Right lobe of liver (tissue), 4 donors: Measurements from ENCODE around the gene HTD2.

Source experiments
- POLR2A ChIP-seq: fragments of 450-650 bp; IDR thresholded peaks from one replicate; pipeline ENCODE4 v1.6.1; 2017; ENCODE audit warnings: antibody characterized with exemption, mild to moderate bottlenecking
- TF ChIP-seq, protein P1 (sequence below), 4 donors: fragments of 200-600 bp in 3 of 4; fragments of 450-650 bp in 1 of 4; IDR thresholded peaks; one replicate each; pipeline versions ENCODE4 v1.5.1 to v1.8.0; 2016 to 2022; ENCODE audit warnings: antibody characterized with exemption in 4 of 4, mild to moderate bottlenecking in 2 of 4
- donor health status: DM: no; HTN: no; CAD: no.
- donor health status: DM: no; HTN: no; CAD: no.
- donor health status: DM: no; HTN: yes; CAD: no.

DNA sequence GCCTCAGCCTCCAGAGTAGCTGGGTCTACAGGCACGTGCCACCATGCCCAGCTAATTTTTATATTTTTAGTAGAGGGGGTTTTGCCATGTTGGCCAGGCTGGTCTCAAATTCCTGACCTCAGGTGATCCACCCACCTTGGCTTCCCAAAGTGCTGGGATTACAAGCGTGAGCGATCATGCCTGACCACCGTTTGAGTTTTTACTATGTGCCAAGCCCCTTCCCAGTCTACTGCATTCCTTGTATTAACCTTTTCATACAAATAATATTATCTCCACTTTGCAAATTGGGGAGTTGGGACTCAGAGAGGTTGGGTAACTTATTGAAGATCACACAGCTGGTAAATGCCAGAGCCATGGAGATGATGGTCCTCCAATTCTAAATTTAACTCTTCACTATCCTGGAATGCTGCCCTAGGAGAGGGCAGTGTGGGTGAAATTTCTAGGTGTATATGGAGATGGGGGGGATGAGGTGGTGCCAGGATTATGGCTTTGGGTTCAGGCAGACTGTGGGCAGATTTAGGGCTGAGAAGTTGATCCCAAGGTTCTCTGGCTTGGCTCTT, 25.4 kb downstream of the HTD2 start:
- TF ChIP-seq POLR2A, result no peak
- TF ChIP-seq, protein P1, sequence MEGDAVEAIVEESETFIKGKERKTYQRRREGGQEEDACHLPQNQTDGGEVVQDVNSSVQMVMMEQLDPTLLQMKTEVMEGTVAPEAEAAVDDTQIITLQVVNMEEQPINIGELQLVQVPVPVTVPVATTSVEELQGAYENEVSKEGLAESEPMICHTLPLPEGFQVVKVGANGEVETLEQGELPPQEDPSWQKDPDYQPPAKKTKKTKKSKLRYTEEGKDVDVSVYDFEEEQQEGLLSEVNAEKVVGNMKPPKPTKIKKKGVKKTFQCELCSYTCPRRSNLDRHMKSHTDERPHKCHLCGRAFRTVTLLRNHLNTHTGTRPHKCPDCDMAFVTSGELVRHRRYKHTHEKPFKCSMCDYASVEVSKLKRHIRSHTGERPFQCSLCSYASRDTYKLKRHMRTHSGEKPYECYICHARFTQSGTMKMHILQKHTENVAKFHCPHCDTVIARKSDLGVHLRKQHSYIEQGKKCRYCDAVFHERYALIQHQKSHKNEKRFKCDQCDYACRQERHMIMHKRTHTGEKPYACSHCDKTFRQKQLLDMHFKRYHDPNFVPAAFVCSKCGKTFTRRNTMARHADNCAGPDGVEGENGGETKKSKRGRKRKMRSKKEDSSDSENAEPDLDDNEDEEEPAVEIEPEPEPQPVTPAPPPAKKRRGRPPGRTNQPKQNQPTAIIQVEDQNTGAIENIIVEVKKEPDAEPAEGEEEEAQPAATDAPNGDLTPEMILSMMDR (IDR thresholded peaks at IDR 0.05), result no peak
